Epithelial cell of proximal tubule (primary cell): Measurements from ENCODE around the gene MRPL37. TPM values are rescaled to one million over a fixed set of nuclear protein-coding genes. Genes with fewer than 3 reads are reported as not detected.

ENCODE experiments used
- total RNA-seq: library from RNA; depleted of rRNA; stranded (reverse); fragments of >200 nt; gene quantifications from 2 replicates; pipeline ENCODE4 v1.2.3, GENCODE V29; 2015

MRPL37 gene
- total RNA-seq, 1 donor from 2014 or later, result 115 TPM

Other genes with a start within 250 kb of the MRPL37 start
- not detected in 2 replicates for gene LDLRAD1, start 182.0 kb upstream of the MRPL37 start, total RNA-seq
- 71.8 and 106 TPM in 2 replicates for gene TMEM59, start 147.0 kb upstream of the MRPL37 start, total RNA-seq
- gene TCEANC2, start 146.6 kb upstream of the MRPL37 start, total RNA-seq, result 1.9 and 2.0 TPM in 2 replicates
- not detected in 2 replicates for gene CDCP2, start 47.2 kb upstream of the MRPL37 start, total RNA-seq
- 2.8 and 6.0 TPM in 2 replicates for gene CYB5RL, start 137 bp upstream of the MRPL37 start, total RNA-seq
- 7.8 and 13.1 TPM in 2 replicates for gene SSBP3, start 206.2 kb downstream of the MRPL37 start, total RNA-seq